Hypothalamus (tissue), 51 donors: Measurements from ENCODE around the gene FFAR1.

ENCODE experiments used
- DNase-seq, 51 donors: peaks; one replicate each; lab custom pipeline; 2025; lab: John Stamatoyannopoulos, UW

The FFAR1 gene

GRCh38 chr19:35340431-35340830 lies 7.3 kb upstream of the FFAR1 start:
- DNase-seq: no peak

- no peak for DNase-seq
These were observed 6.7 kb upstream of the FFAR1 start for GRCh38 chr19:35341006-35341405.

- no peak for DNase-seq
These were observed 6.0 kb upstream of the FFAR1 start for GRCh38 chr19:35341565-35342225.

GRCh38 chr19:35342430-35342829 lies 5.3 kb upstream of the FFAR1 start:
- no peak for DNase-seq

GRCh38 chr19:35344511-35345031 lies 3.1 kb upstream of the FFAR1 start:
- no peak for DNase-seq

- no peak for DNase-seq
These were observed 2.0 kb upstream of the FFAR1 start for GRCh38 chr19:35345671-35346111.

GRCh38 chr19:35346193-35347052 lies 1.3 kb upstream of the FFAR1 start:
- peak in 1 of 51 donors; percentile 9 for DNase-seq

GRCh38 chr19:35347930-35348298 lies 212 bp downstream of the FFAR1 start:
- no peak for DNase-seq

GRCh38 chr19:35348911-35349611 lies 1.4 kb downstream of the FFAR1 start:
- DNase-seq: no peak

GRCh38 chr19:35349614-35350521 lies 2.2 kb downstream of the FFAR1 start:
- no peak for DNase-seq

GRCh38 chr19:35350591-35350990 lies 2.9 kb downstream of the FFAR1 start:
- no peak for DNase-seq

GRCh38 chr19:35351411-35352176 lies 3.9 kb downstream of the FFAR1 start:
- no peak for DNase-seq

GRCh38 chr19:35352177-35352447 lies 4.4 kb downstream of the FFAR1 start:
- DNase-seq: no peak

GRCh38 chr19:35352448-35353304 lies 5.0 kb downstream of the FFAR1 start:
- DNase-seq: peak in 44 of 51 donors; percentile 8 to 81 (median 46)

GRCh38 chr19:35353635-35354034 lies 5.9 kb downstream of the FFAR1 start:
- DNase-seq: no peak

GRCh38 chr19:35354898-35355297 lies 7.2 kb downstream of the FFAR1 start:
- no peak for DNase-seq

- DNase-seq: no peak
These were observed 8.2 kb downstream of the FFAR1 start for GRCh38 chr19:35355791-35356460.
